HL-60 (cell line): ENCODE results near the gene CANX.
A peak's percentile ranks its signal among the peaks of the same experiment; 100 is the strongest.

ENCODE experiments used
- CTCF ChIP-seq: IDR thresholded peaks from one replicate; pipeline ENCODE4 v1.5.1; 2011; ENCODE audit warnings: low read length, control low read depth, inconsistent platforms; ENCODE audit not compliant: insufficient read depth
- REST ChIP-seq: IDR thresholded peaks from 2 replicates; pipeline ENCODE4 v1.6.1; 2012; ENCODE audit warnings: low read depth; ENCODE audit not compliant: insufficient replicate concordance

- TF ChIP-seq CTCF (no peak), REST (peak; percentile 22)
Observed at GRCh38 chr5:179699616-179700237, 960 bp downstream of the CANX start.
